HUDEP-2 (cell line): ENCODE measurements around the gene WDPCP.
"Not testable (repeated sequence)": the region's sequence is repeated elsewhere in the genome, so short reads cannot be mapped to it uniquely, and the experiment has no call there.

ENCODE experiments used
- DNase-seq, 76 experiments: peaks; one replicate each; lab custom pipeline; 2025; ENCODE audit not compliant: unreplicated experiment in 76 of 76; lab: John Stamatoyannopoulos, UW

The WDPCP gene

GRCh38 chr2:63590626-63591408 is 2.5 kb upstream of the WDPCP start:
- peak in 55 of 76 experiments; percentile 1 to 73 (median 29) for DNase-seq

- peak in 8 of 76 experiments; percentile 7 to 46 (median 40) for DNase-seq
Measured at GRCh38 chr2:63589148-63589958, 1.1 kb upstream of the WDPCP start.

- peak in 2 of 76 experiments; percentile 34 to 37 for DNase-seq
Measured at GRCh38 chr2:63587814-63588384, 378 bp downstream of the WDPCP start.

GRCh38 chr2:63582873-63583272 is 5.4 kb downstream of the WDPCP start:
- no peak for DNase-seq

- DNase-seq, result peak in 62 of 76 experiments; percentile 4 to 84 (median 35)
Measured at GRCh38 chr2:63581298-63581961, 6.8 kb downstream of the WDPCP start.

GRCh38 chr2:63580651-63581297 is 7.5 kb downstream of the WDPCP start:
- peak in 1 of 76 experiments; percentile 40 for DNase-seq

- no peak for DNase-seq
Measured at GRCh38 chr2:63578767-63579166, 9.5 kb downstream of the WDPCP start.

GRCh38 chr2:63576546-63576945 is 11.7 kb downstream of the WDPCP start:
- DNase-seq, result no peak

- DNase-seq, result not testable (repeated sequence)
Measured at GRCh38 chr2:63573726-63574345, 14.4 kb downstream of the WDPCP start.

- DNase-seq, result not testable (repeated sequence)
Measured at GRCh38 chr2:63573026-63573425, 15.3 kb downstream of the WDPCP start.

GRCh38 chr2:63572001-63572400 is 16.3 kb downstream of the WDPCP start:
- DNase-seq, result no peak

GRCh38 chr2:63571291-63571690 is 17.0 kb downstream of the WDPCP start:
- no peak for DNase-seq

GRCh38 chr2:63569740-63570139 is 18.5 kb downstream of the WDPCP start:
- no peak for DNase-seq

GRCh38 chr2:63562751-63563150 is 25.5 kb downstream of the WDPCP start:
- DNase-seq, result no peak

GRCh38 chr2:63558922-63559321 is 29.4 kb downstream of the WDPCP start:
- DNase-seq, result not testable (repeated sequence)

GRCh38 chr2:63557819-63558218 is 30.5 kb downstream of the WDPCP start:
- DNase-seq, result not testable (repeated sequence)

- no peak for DNase-seq
Measured at GRCh38 chr2:63555931-63556330, 32.3 kb downstream of the WDPCP start.

GRCh38 chr2:63555299-63555698 is 33.0 kb downstream of the WDPCP start:
- no peak for DNase-seq

- no peak for DNase-seq
Measured at GRCh38 chr2:63553049-63553448, 35.2 kb downstream of the WDPCP start.

GRCh38 chr2:63545023-63545422 is 43.3 kb downstream of the WDPCP start:
- no peak for DNase-seq
